ENCODE results near the gene AKT1S1. TPM values are rescaled to one million over a fixed set of nuclear protein-coding genes. Genes with fewer than 3 reads are reported as not detected.

AKT1S1 gene
- total RNA-seq, 1 experiment from 2014 or later, result 81.5 TPM

DNA sequence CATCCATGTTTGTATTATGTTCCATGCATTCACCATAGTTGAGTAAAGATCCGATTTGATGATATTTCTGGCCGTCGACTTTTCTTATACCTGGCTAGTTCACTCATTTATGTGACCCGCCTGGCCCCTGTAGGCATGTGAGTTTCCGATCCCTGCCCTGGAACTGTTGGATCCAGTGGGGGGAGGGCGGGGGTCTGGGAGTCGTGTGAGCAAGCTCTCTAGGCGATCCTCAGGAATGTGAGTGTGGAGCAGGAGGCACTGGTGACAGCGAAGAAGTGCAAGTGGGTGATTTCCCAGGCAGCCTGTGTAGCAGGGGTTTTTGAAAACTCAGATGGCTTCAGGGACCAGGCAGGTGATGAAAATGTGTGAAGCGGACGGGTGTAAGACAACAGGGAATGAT is 36.8 kb downstream of the AKT1S1 start:
- TF ChIP-seq, protein P1, sequence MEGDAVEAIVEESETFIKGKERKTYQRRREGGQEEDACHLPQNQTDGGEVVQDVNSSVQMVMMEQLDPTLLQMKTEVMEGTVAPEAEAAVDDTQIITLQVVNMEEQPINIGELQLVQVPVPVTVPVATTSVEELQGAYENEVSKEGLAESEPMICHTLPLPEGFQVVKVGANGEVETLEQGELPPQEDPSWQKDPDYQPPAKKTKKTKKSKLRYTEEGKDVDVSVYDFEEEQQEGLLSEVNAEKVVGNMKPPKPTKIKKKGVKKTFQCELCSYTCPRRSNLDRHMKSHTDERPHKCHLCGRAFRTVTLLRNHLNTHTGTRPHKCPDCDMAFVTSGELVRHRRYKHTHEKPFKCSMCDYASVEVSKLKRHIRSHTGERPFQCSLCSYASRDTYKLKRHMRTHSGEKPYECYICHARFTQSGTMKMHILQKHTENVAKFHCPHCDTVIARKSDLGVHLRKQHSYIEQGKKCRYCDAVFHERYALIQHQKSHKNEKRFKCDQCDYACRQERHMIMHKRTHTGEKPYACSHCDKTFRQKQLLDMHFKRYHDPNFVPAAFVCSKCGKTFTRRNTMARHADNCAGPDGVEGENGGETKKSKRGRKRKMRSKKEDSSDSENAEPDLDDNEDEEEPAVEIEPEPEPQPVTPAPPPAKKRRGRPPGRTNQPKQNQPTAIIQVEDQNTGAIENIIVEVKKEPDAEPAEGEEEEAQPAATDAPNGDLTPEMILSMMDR (conservative IDR thresholded peaks at IDR 0.05; ENCODE audit: low read depth, low read length), result no peak
- no peak for TF ChIP-seq EZH2 (IDR thresholded peaks at IDR 0.05; ENCODE audit: borderline replicate concordance, low read depth, low read length, poor library complexity, severe bottlenecking)
- CTCF ChIA-PET, result no interaction called here
- Histone ChIP-seq H3K4me3 (ENCODE audit: low read depth, low read length, poor library complexity, severe bottlenecking) (no peak overlapping the region), H3K27ac (ENCODE audit: low read depth, low read length, poor library complexity, severe bottlenecking) (no peak overlapping the region), H3K4me1 (ENCODE audit: insufficient read depth, low read length, poor library complexity, severe bottlenecking) (no peaks in the 10 kb centered on the region), H3K27me3 (replicated peaks; ENCODE audit: insufficient read depth, low read depth, low read length, poor library complexity) (no peaks in the 10 kb centered on the region), H3K9me3 (ENCODE audit: low read depth, low read length, poor library complexity, severe bottlenecking) (no peaks in the 10 kb centered on the region), H3K36me3 (ENCODE audit: insufficient read depth, low read length, poor library complexity, severe bottlenecking) (peaks cover 55% of the 10 kb centered on the region)
- BruUV-seq (replicated peaks), result no TSS peak
- POLR2A ChIA-PET (ENCODE audit: low non-redundant PET), result no interaction called here
- no peak for DNase-seq (ENCODE audit: low spot score)
- intact Hi-C loops (cut with micrococcal nuclease; ENCODE audit: unreplicated experiment), result no loop called here

DNA sequence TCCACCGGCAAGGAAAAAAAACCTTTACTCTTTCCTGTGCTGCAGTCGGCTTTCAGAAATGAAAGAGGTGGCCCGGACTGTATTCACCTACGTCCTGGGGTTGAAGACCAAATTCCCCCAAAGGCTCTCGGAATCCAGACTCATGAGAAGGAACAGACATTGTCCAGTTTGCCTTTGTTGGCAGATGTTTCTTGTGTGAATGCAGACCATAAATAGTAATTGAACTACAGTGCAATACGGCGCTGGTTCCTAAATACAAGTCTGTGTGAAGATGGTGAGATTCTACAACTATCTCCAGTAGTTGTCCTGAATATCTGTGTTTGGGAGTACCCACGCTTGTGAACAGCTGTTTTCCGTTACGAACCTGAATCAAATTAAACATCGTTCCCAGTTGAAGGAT is 37.4 kb downstream of the AKT1S1 start:
- CTCF ChIA-PET, result no interaction called here
- H3K4me1 ChIP-seq (ENCODE audit: insufficient read depth, low read length, poor library complexity, severe bottlenecking), result no peaks in the 10 kb centered on the region
- no peak overlapping the region for H3K4me3 ChIP-seq (ENCODE audit: low read depth, low read length, poor library complexity, severe bottlenecking)
- no peaks in the 10 kb centered on the region for H3K9me3 ChIP-seq (ENCODE audit: low read depth, low read length, poor library complexity, severe bottlenecking)
- TF ChIP-seq, protein P1 (conservative IDR thresholded peaks at IDR 0.05; ENCODE audit: low read depth, low read length), result no peak
- no peak for TF ChIP-seq EZH2 (IDR thresholded peaks at IDR 0.05; ENCODE audit: borderline replicate concordance, low read depth, low read length, poor library complexity, severe bottlenecking)
- intact Hi-C loops (cut with micrococcal nuclease; ENCODE audit: unreplicated experiment), result no loop called here
- no TSS peak for BruUV-seq (replicated peaks)
- peaks cover 62% of the 10 kb centered on the region for H3K36me3 ChIP-seq (ENCODE audit: insufficient read depth, low read length, poor library complexity, severe bottlenecking)
- H3K27me3 ChIP-seq (replicated peaks; ENCODE audit: insufficient read depth, low read depth, low read length, poor library complexity), result no peaks in the 10 kb centered on the region
- H3K27ac ChIP-seq (ENCODE audit: low read depth, low read length, poor library complexity, severe bottlenecking), result no peak overlapping the region
- no peak for DNase-seq (ENCODE audit: low spot score)
- POLR2A ChIA-PET (ENCODE audit: low non-redundant PET), result no interaction called here

DNA sequence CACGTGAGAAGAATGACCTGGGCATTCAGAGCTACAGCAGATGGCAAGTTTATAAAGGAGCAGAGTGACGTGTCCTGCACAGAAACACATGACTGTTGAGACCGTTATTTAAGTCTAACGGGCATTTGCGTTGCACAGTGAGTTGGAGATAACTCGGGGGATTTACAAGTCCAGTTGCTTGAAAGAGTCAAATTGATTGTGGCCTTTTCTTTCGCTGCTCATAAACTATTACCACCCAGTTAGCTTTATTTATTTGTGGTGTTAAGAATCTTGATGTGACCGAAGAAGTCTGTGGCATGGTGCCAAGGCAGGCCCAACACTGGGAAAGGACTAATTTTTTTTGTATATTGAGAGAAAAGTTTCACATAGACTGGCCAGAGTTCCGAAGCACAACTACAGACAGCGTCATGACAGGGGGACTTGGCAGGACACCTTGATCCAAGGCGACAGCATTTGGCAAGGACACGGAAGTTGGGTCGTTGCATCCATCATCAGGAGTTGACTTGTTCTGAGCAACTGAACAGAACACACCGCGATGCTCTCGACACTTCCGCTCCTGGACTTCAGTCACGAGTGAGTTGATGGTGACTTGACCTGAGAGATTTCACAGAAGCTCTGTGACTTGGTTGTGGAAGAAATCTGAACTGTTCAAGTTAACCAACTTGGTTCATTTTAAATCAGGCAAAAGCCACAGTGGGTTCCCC is 38.1 kb downstream of the AKT1S1 start:
- Histone ChIP-seq H3K27me3 (replicated peaks; ENCODE audit: insufficient read depth, low read depth, low read length, poor library complexity) (no peaks in the 10 kb centered on the region), H3K9me3 (ENCODE audit: low read depth, low read length, poor library complexity, severe bottlenecking) (no peaks in the 10 kb centered on the region), H3K36me3 (ENCODE audit: insufficient read depth, low read length, poor library complexity, severe bottlenecking) (peaks cover 64% of the 10 kb centered on the region), H3K4me3 (ENCODE audit: low read depth, low read length, poor library complexity, severe bottlenecking) (no peak overlapping the region), H3K4me1 (ENCODE audit: insufficient read depth, low read length, poor library complexity, severe bottlenecking) (no peaks in the 10 kb centered on the region), H3K27ac (ENCODE audit: low read depth, low read length, poor library complexity, severe bottlenecking) (no peak overlapping the region)
- CTCF ChIA-PET, result no interaction called here
- TSS peak; percentile 43 for BruUV-seq (replicated peaks)
- DNase-seq (ENCODE audit: low spot score), result no peak
- POLR2A ChIA-PET (ENCODE audit: low non-redundant PET), result no interaction called here
- TF ChIP-seq, protein P1 (conservative IDR thresholded peaks at IDR 0.05; ENCODE audit: low read depth, low read length), result no peak
- TF ChIP-seq EZH2 (IDR thresholded peaks at IDR 0.05; ENCODE audit: borderline replicate concordance, low read depth, low read length, poor library complexity, severe bottlenecking), result no peak
- intact Hi-C loops (cut with micrococcal nuclease; ENCODE audit: unreplicated experiment), result no loop called here
